Superior temporal gyrus (tissue), 1 donor: ENCODE results near the gene VSIG10.
"Not testable (repeated sequence)": the region's sequence is repeated elsewhere in the genome, so short reads cannot be mapped to it uniquely, and the experiment has no call there.

Experiments used
- DNase-seq: peaks from one replicate; pipeline ENCODE4 v3.0.0-alpha.2; 2016; ENCODE audit errors: extremely low spot score

The VSIG10 gene

DNA sequence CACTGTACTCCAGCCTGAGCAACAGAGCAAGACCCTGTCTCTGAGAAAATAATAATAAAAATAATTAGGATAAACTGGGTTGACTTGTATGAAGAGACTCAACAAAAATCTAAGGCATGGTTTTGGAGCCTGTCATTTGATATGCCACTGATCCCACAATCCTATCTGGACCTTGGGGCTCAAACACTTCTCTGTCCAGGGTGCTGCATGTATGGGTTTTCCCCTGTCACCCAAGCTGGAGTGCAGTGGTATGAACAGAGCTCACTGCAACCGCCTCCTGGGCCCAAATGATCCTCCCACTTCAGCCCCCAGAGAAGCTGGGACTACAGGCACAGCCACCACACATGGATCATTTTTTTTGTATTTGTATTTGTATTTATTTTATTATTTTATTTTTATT lies 5.3 kb upstream of the VSIG10 start:
- DNase-seq = no peak

DNA sequence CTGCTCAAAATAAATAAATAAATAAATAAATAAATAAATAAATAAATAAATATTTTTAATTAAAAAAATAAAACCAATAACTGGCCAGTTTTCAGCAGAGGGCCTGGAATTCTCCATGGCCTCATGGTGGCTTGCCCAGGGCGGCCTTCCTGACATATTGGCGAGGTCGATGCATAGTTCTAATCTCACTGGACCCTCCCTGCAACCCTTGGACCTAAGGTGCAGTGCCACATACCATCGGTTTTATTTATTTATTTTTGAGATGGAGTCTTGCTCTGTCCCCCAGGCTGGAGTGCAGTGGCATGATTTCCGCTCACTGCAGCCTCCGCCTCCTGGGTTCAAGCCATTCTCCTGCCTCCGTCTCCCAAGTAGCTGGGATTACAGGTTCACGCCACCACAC lies 3.9 kb upstream of the VSIG10 start:
- no peak for DNase-seq

DNA sequence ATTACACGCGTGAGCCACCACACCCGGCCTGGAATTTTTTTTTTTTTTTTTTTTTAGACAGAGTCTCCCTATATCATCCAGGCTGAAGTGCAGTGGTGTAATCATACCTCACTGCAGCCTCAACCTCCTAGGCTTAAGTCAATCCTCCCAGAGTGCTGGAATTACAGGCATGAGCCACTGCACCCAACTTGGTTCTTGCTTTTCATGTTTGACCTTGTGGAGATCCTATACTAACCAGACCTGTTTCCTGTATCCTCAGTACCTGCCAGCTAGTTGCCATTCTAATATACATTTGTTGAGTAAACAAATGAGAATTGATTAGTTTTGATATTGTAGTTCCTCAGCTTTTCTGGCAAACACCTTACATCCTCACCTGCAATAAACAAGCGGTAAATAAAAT lies 3.2 kb upstream of the VSIG10 start:
- DNase-seq = no peak

DNA sequence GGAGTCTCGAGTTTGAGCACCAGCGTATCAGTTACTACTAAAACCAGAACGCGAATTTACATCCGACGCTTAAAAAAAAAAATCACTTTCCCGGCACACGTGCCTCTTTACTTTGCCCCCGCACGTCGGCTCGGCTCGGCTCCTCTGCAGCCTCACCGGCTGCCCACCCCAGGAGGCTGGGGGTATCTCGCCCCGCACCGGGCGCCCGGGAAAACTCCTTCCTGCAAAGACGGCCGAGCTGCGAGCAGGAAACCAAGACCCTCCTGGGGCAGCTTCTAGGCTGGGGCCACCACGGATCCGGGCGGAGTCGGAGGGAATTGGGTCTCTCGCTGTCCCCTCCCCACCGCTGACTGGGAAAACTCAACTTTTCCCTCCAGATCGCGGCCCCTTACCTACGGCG lies 610 bp downstream of the VSIG10 start:
- DNase-seq = no peak

DNA sequence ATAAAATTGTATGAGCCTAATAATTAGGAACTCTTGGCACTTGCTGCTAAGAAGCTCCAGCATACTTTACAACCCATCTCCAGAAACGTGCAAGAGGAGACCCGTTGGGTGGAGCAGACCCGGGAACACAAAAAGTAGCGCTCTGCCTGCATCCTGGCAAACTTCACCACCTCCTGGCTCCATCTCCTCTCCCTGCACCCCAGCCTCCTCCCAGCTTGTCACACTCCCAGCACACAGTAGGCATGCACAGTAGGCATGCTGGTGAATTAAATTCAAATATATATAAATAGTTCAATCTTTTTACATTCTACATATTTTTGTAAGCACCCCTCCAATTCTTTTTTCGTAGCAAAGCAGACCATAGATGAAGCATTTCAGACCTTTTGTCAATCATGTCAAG lies 1.2 kb downstream of the VSIG10 start:
- DNase-seq = no peak

DNA sequence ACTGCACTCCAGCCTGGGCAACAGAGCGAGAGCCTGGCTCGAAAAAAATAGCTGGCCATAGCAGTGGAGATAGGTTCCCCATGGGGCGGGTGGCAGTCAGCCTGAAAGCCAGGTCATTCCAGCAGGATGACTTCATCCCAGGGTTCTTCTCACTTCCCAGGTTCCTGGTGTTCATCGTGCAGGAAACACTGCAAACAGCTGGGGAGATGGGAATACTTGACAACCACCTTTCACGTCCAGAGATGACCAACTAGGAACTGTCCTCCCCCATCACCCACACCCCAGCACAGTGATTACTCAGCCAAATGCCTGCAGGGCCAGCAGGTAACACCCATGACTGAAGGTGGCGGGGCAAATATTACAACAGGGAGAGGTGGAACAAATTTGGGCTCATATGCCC lies 1.7 kb downstream of the VSIG10 start:
- no peak for DNase-seq

DNA sequence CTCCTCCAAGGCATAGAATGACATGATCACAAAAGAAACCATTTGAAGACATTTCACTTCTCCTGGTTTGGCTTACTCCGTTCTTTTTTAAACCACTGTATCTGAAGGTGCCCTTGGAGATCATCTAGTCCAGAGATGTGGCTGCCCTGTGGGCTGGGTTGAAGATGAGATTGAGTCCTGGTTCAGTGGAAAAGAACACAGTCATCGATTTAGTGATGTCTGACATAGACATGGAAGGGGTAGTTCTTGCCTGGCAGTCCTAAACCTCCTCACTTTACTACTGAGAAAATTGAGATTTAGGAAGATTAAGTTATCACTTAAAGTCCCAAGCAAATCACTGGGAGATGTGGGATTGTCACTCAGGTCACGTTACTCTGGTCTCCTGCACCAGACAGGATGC lies 2.8 kb downstream of the VSIG10 start:
- DNase-seq = no peak

DNA sequence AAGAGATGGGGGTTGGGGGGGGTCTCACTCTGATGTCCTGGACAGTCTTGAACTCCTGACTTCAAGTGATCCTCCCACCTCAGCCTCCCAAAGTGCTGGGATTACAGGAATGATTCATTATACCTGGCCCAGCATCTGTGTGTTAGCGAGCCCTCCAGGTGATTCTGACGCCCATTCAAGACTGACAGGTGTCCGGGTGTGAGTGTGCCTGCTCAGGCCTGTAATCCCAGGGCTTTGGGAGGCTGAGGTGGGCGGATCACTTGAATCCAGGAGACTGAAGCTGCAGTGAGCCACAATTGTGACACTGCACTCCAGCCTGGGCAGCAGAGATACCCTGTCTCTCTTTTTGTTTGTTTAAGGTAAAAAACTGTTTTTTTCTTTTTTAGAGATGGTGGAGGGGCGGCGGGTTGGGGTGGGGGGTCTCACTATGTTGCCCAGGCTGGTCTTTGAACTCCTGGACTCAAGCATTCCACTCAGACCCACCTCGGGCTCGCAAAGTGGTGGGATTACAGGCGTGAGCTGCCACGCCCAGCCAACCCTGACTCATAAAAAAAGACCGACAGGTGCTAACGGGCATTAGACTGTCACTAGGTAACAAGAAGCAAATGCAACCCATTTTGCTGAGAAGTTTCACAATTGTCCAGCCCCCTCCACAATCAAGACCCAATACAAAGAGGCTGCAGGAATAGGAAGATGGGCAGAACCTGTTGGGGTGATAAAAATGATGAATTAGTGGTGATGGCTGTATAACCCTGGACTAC lies 4.7 kb downstream of the VSIG10 start:
- DNase-seq = no peak

DNA sequence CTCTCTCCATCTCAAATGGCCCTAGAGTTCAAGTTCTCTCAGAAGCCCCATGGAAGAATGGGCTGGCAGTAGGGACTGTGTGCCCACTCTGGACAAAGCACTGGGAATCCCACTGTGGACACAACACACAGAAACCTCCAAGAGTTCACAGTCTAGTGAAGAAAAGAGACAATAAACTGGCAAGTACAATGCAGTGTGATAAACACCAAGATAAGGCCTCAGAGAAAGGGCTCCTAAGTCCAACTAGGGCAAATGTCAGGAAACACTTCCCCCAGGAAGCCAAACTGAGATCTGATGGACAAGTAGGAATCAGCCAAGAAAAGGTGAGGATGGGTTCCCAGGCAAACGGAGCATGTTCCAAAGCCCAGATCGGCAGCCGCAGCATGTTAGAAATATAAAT lies 5.4 kb downstream of the VSIG10 start:
- DNase-seq = no peak

DNA sequence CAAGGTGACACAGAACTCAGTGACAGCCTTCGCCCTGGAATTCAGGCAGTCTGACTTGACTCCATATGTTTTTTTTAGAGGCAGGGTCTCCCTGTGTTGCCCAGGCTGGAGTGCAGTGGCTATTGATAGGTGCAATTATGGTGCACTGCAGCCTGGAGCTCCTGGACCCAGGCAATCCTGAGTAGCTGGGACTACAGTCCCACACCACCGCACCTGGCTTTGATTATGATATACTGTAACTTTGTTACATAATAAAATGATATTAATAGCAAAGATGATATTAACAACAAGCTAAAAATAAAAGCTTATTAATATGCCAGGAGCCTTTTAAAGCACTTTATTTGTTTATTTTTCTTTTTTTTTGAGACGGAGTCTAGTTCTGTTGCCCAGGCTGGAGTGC lies 9.8 kb downstream of the VSIG10 start:
- no peak for DNase-seq

DNA sequence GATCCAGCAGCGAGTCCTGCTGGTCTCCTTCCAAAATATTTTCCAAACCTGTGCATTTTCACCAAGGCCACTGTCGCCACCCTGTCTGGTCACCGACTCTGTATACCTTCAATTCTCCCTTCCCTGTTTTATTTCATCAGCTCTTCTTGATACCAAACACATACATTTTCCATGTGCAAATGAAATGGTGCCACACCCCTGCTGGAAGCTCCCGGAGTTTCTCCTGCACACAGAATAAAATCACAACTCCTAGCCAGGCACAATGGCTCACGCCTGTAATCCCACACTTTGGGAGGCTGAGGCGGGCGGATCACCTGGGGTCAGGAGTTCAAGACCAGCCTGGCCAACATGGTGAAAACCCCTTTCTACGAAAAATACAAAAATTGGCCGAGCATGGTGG lies 14.0 kb downstream of the VSIG10 start:
- no peak for DNase-seq

DNA sequence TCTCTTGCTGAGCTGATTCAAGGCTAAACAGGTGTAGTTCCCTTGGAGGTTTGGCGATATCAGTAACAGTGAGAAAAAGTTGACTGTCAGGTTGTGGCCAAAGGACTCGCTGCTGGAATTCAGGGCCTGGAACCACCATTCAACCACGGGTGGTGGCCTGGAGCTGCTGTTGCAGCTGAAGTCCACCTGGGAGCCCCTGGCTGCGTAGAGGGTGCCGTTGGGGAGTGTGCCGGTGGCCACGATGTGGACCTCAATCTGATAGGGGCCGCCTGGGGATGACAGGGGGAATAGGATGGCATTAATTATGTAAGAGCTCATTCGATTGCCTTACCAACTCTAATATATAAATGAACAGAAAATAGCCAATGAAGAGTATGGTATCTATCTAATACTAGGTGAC lies 21.6 kb downstream of the VSIG10 start:
- no peak for DNase-seq

DNA sequence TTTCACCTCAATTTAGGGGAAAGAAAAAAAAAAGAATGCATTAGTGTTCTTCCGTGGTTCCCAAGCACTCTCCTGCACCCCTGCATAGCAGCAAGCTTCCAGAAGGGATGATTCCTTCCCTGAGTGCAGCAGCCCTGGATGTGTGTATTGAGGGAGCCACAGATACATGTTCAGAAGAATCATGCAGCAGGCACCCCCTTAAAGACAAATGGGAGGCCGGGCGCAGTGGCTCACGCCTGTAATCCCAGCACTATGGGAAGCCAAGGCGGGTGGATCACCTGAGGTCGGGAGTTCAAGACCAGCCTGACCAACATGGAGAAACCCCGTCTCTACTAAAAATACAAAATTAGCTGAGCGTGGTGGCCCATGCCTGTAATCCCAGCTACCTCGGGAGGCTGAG lies 22.3 kb downstream of the VSIG10 start:
- not testable (repeated sequence) for DNase-seq

DNA sequence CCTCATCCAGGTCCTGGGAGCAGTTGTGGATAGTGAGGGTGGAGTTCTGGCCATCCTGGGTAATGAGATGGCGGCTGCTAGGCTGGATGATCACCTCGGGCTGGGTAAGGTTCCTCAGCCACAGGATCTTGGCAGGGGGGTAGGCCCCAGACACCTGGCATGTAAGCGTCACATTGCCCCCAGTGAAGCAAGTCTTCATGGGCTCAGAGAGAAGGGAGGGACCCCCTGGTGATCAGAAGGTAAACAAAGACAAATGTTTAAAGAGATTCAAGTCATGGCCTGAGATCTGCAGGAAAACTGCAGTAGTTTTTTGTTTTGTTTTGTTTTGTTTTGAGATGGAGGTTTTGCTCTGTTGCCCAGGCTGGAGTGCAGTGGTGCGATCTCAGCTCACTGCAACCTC lies 30.0 kb downstream of the VSIG10 start:
- no peak for DNase-seq

DNA sequence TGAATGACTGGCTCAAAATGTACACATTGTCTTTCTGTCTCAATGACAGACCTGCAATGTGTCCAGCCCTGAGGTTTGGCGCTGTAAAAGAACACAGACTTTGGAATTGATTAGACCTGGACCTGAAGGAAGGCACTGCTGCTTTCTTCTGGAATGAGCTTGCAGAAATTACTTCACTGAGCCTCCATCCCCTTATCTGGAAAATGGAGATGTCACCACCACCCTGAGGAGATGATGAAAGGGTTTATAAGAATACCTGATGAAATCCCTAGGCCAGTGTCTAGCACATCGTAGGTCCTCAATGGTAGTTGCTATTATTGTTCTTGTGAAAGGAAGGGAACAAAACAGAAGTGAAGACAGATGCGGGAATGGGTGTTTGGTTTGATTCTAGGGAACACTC lies 33.2 kb downstream of the VSIG10 start:
- no peak for DNase-seq

DNA sequence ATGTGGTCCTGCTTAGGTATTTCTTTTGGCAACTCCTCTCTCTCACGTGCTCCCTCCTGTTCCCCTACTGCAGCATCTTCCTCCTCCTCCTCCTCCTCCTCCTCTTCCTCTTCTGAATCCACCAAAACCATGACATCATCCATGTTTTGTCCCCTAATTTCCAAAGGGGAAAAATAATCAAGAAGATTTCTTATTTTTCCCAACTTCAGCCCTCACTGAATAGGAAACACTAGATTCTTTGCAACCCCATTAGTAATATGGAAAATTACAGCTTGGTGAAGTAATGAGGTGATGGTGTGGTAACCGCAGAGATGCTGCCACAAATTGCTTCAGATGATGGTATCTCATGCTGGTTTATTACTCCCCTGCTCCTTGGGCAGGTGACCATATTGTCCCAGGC lies 35.4 kb downstream of the VSIG10 start:
- no peak for DNase-seq

DNA sequence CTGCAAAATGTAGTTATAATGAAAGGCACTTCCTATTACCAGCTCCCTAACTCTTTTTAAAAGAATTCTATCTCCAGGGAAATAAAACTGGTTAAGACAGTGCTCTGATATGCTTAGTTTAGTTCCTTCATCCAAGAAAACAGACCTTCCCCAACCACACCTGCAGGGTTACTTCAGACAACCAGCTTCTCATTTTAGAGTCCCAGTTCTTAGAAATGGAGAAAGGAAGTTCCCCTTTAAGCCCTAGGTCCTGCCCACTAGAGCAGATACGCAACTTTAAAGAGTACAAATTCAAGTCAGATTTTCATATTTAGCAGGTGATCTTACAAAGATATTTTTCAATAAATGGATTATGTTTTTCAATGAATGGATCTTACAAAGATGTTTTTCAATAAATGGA lies 38.4 kb downstream of the VSIG10 start:
- DNase-seq = no peak

DNA sequence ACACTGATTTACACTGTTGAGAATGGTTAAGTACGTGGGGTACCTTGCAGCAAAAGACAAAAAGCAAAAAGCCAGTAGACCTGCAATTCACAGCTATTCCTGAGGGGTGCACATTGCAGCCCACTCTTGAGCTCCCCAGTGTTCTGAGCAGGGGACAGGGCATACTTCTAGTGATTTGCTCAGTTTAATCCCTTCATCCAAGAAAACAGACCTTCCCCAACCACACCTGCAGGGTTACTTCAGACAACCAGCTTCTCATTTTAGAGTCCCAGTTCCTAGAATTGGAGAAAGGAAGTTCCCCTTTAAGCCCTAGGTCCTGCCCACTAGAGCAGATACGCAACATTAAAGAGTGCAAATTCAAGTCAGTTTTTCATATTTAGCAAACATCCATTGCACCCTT lies 39.2 kb downstream of the VSIG10 start:
- DNase-seq = no peak

DNA sequence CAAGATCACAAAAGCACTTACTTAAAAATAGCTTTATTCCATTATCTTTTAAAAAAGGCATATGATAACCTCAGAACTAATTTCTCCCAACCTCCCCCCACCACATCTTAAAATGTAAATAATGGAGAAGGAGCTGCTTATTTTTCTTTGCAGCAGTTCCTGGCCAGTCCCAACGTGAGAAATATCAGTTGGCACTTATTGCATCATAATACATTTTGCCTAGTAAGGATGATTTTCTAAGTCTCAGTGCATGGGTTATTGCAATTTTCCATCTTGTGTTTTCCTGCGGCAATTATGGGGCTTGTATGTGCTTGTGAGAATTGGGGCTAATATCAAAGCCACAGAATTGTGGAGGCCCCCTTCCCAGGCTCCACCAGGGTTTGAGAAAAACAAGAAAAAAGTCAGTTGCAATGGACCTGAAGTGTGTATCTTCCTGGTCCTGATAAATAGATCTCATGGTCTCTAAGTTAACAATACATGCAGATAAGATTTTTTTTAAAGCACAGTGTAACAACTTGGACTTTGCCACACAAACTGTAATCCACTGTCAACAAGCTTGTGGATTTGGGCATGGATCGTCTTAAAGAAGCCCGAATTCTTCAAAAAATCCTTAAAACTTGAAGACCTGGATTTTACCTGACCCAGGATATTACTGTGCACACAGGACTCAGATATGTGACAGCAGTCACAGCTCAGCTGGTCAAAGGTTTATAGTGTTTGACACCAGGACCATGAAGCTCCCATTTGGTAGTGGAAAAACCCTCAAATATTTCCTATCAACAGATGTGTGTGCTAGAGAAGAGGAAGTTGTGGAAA lies 40.0 kb downstream of the VSIG10 start:
- no peak for DNase-seq

DNA sequence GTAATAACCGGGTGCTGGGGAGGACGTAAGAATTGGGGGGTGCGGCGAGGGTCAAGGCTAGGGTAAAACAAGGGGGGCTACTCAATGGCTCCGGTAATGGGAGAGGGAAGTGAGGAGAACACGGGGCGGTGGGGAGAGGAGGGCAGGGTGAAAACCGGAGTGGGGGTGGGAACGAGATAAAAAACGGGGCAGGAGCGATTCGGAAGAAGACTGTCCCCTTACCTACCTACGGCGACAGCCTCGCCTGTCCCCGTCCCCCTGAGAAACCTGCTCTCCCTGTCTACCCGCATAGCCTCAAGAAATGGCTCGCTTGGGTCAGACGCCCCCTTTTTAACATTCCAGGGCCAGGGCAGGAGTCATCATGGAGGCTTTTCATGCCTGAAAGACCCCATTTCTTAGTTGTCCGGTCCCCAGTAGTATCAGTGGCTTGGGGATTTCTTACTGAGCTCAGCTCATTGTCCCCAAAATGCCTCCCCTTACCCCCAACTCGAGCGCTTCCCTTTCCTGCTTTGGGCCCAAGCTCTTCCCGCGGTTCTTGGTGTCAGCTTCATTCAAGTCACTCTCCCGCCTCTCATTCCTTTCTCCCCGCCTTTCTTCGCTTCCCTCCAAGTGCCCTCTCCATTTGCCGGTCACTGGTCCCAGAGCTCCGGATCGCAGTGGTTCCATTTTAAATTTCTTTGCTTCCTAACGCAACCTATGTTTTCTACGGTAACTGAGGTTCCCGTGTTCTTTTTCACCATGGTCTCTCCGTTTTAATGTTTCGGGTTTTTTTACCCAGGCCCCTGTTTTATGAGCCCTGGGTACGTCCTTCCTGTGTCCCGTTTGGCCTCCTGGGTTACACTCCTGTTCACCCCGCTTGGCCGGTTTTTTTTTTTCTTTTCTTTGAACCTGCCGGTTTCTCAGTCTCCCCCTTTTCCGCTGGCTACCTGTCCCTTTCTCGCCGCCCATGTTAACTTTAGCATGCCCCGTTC lies 41.7 kb downstream of the VSIG10 start:
- DNase-seq = peak; percentile 69

DNA sequence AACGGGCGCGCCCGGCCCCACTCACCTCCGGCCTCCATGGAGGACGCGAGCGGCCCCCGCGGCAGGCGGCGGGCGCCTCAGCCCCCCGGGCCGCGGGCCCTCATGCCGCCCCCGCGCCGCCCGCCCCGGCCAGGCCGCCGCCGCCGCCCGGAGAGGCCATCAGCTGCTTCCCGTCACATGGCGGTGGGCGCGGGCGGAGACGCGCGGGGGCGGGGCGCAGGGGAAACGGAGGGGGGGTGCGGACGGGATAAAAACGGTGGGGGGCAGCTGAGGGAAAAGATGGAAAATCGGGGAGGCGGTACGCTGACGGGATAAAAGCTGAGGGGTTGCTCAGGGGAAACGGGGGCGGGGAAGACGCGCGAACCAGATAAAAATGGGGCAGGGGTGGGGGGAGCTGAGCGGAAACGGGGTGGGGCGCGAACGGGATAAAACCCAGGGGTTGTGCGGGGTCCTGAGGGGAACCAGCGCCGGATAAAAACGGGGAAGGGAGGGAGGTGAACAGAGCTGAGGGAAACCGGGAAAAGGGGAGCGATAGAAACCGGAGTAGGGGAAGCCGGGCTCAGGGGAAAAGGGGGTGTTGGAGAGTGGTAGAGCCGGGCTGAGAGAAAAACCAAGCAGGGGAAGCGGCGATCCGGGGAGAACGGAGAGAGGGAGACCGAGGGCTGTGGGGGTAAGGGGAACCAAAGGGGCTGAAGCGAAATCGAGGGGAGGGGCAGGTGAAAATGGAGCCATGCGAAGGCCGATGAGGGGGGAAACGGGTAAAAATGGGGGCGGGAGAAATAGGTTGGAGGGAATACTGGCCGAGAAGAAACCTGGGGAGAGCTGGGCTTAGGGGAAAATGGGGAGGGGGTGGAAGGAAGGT lies 42.6 kb downstream of the VSIG10 start, which contains the start of gene WSB2:
Gene WSB2 (minus strand): TSS at position 169 of the 862 bp plus-strand sequence. CDS start 131 bp downstream, at position 38.
- peak; percentile 40 for DNase-seq
